Small intestine (tissue), 7 donors: ENCODE data around the gene WBP2. TPM values are rescaled to one million over a fixed set of nuclear protein-coding genes. Genes with fewer than 3 reads are reported as not detected.
A peak's percentile ranks its signal among the peaks of the same experiment; 100 is the strongest.

Experiments used
- DNase-seq, 2 donors: peaks; one replicate each; pipeline versions ENCODE4 v3.0.0 to v3.0.0-alpha.2; 2013
- FAIRE-seq: peaks from 2 replicates; lab custom pipeline; 2012; peaks lifted over from hg19 to GRCh38; lab: Jason Lieb, UNC
- H3K27ac ChIP-seq, 3 donors: one replicate each; pipeline ENCODE4 v1.5.1; 2013; ENCODE audit warnings: low read length in 2 of 3, mild to moderate bottlenecking in 2 of 3, control low read depth in 1 of 3, inconsistent platforms in 1 of 3, low read depth in 1 of 3, moderate library complexity in 1 of 3
- H3K27me3 ChIP-seq, 3 donors: one replicate each; pipeline ENCODE4 v1.6.1; 2013; ENCODE audit warnings: low read length in 3 of 3, inconsistent platforms in 1 of 3; ENCODE audit not compliant: control insufficient read depth in 3 of 3, insufficient read depth in 3 of 3
- H3K36me3 ChIP-seq, 3 donors: one replicate each; pipeline ENCODE4 v1.6.1; 2013; ENCODE audit warnings: low read length in 3 of 3, inconsistent platforms in 1 of 3, low read depth in 1 of 3, mild to moderate bottlenecking in 1 of 3, moderate library complexity in 1 of 3; ENCODE audit not compliant: control insufficient read depth in 3 of 3, insufficient read depth in 2 of 3
- H3K4me1 ChIP-seq, 3 donors: one replicate each; pipeline ENCODE4 v1.6.1; 2013; ENCODE audit warnings: low read length in 2 of 3, inconsistent platforms in 1 of 3, low read depth in 1 of 3, mild to moderate bottlenecking in 1 of 3, moderate library complexity in 1 of 3; ENCODE audit not compliant: control insufficient read depth in 3 of 3, insufficient read depth in 2 of 3
- H3K4me3 ChIP-seq, 3 donors: one replicate each; pipeline ENCODE4 v1.5.1; 2013; ENCODE audit warnings: low read length in 3 of 3, control low read depth in 1 of 3, inconsistent platforms in 1 of 3, low read depth in 1 of 3, mild to moderate bottlenecking in 1 of 3, moderate library complexity in 1 of 3
- H3K9me3 ChIP-seq, 2 donors: one replicate each; pipeline ENCODE4 v1.6.1; 2013; ENCODE audit warnings: low read depth in 1 of 2, low read length in 1 of 2; ENCODE audit not compliant: control insufficient read depth in 2 of 2, insufficient read depth in 1 of 2
- WGBS, 3 donors: extraction: QIAGEN DNeasy Blood & Tissue Kit; methylation state at CpG; one replicate each; pipeline ENCODE4 v1.1.7; 2013; 5-methylcytosine and 5-hydroxymethylcytosine counted together
- polyA plus RNA-seq, 4 donors: library from polyadenylated mRNA; stranded (reverse) in 3 of 4; unstranded in 1 of 4; fragments of 200-250 nt in 3 of 4; fragments of 120-200 nt in 1 of 4; gene quantifications; one replicate each; pipeline versions ENCODE4 v1.2.1 to v1.2.3, GENCODE V29; 2013
- donor health status: healthy with polysubstance abuse.
- donor health status: control.
- donor health status: control.
- donor health status: Bipolar disorder and iron deficiency.
- donor health status: healthy.

Gene WBP2
- polyA plus RNA-seq, 4 donors: 68.4 to 121 (median 99.8) TPM

DNA sequence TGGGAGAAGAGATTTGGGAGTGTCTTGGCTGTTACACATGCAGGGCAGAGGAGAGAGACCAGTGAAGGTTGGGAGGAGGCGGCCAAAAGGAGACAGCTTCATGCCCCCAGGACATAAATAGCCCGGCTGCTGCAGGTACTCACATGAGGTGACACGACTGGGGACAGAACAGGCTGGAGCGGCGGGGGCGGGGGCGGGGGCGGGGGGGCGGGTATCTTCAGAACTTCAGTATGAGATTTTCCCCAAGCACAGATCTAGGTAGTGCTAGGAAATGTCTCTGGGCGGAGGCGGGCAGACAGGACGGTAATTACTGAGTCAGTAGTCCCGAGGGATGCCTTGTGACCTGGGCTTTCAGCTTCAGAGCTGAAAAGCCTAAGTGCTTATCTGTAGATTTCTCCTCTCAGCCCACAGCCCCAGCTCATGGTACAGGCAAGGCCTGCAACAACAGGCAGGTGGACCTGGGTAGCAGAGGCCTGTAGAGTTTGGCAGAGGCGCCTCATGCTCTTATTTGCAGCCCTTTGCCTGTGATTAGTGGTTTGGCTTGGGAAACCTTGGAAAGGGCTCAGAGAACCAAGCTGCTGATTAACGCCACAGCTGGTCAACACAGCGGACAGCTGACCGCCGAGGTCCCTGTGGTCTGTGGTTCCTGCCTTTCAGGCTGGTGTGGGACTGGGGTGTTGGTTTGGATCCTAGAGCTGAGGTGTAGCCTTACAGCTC, 46.1 kb downstream of the WBP2 start:
- Histone ChIP-seq H3K4me1 (no peaks in the 10 kb centered on the region), H3K27ac (peak overlapping the region in 1 of 3 donors; percentile 21), H3K9me3 (no peaks in the 10 kb centered on the region), H3K36me3 (peaks cover 3 to 75% (median 9%) of the 10 kb centered on the region in 3 donors), H3K27me3 (no peaks in the 10 kb centered on the region), H3K4me3 (no peak overlapping the region)
- FAIRE-seq: no peak
- 80 to 88% (median 81%) methylated on average over 13 to 18 of the region's 18 CpGs for WGBS, 3 donors
- DNase-seq: no peak

DNA sequence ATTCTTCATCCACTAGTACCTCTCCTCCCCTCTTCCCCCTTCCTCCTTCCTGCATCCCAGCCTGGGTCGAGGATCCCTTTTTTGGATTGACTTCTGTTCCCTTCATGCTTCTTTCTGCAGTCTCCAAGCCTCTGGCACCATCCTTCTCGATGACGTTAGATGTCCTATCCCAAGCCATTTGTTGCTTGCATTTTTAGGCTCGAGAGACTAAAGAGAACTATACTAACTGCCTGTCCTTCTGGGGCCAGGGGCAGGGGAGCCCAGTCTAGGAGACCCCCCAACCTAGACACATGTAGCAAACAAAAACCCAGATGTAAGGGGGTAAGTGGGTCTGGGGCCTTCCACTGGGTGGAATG, 46.6 kb downstream of the WBP2 start:
- Histone ChIP-seq H3K27me3 (no peaks in the 10 kb centered on the region), H3K36me3 (peaks cover 3 to 70% (median 9%) of the 10 kb centered on the region in 3 donors), H3K4me1 (no peaks in the 10 kb centered on the region), H3K27ac (no peak overlapping the region), H3K9me3 (no peaks in the 10 kb centered on the region), H3K4me3 (no peak overlapping the region)
- FAIRE-seq (no peak), DNase-seq (no peak)
- 75 to 88% (median 79%) methylated on average over 4 of the region's 4 CpGs for WGBS, 3 donors

DNA sequence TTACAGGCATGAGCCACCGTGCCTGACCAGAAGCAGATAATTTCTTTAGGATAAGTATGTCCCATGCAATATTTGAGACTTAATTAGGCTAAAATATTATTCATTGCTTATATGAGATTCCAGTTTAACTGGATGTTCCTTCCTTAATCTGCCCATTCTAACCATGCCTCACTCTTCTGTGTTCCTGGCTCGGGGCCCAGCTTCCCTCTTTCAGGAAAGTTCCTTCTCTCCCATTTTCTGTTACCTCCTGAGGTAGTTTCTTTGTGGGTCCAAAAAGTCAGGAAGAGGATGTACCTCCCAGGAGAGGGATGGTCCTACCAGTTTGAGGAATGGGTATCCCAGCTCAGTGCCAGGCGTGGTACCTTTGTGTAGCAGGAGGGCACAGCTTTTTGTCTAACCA, 47.3 kb downstream of the WBP2 start:
- Histone ChIP-seq H3K4me1 (no peaks in the 10 kb centered on the region), H3K36me3 (peaks cover 3 to 63% (median 9%) of the 10 kb centered on the region in 3 donors), H3K27ac (no peak overlapping the region), H3K4me3 (no peak overlapping the region), H3K27me3 (no peaks in the 10 kb centered on the region), H3K9me3 (no peaks in the 10 kb centered on the region)
- FAIRE-seq (no peak), DNase-seq (no peak)
- WGBS, 3 donors: 89 to 97% (median 93%) methylated on average over 3 of the region's 3 CpGs

DNA sequence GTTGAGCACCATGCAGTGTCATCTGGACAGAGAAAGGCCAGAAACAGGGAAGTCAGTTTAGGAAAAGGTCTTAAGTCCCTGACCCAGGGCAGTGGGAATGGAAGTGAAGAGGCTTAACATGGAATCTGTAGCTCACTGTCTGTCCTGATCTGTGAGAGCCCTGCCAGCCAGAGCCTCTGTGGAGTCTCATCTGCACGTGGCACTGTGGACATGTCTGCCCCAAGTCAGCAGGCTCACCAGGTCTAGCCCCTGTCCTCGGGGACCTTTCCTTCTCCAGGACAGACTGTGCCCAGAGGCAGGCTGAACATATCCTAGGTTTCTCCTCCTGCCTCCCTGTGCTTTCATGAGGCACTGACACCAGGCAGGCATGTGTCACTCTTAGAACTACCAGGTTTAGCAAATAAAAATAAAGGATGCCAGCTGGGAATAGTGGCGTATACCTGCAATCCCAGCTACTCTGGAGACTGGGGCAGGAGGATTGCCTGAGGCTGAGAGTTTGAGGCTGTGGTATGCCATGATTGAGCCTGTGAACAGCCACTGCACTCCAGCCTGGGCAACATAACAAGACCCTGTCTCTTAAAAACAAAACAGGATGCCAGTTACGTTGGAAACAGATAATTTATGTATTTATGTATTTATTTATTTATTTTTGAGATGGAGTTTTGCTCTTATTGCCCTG, 48.2 kb downstream of the WBP2 start:
- Histone ChIP-seq H3K27me3 (no peaks in the 10 kb centered on the region), H3K27ac (no peak overlapping the region), H3K36me3 (peaks cover 3 to 60% (median 9%) of the 10 kb centered on the region in 3 donors), H3K9me3 (no peaks in the 10 kb centered on the region), H3K4me1 (no peaks in the 10 kb centered on the region), H3K4me3 (no peak overlapping the region)
- WGBS, 3 donors: 91 to 93% (median 91%) methylated on average over 4 of the region's 4 CpGs
- FAIRE-seq (no peak), DNase-seq (no peak)

DNA sequence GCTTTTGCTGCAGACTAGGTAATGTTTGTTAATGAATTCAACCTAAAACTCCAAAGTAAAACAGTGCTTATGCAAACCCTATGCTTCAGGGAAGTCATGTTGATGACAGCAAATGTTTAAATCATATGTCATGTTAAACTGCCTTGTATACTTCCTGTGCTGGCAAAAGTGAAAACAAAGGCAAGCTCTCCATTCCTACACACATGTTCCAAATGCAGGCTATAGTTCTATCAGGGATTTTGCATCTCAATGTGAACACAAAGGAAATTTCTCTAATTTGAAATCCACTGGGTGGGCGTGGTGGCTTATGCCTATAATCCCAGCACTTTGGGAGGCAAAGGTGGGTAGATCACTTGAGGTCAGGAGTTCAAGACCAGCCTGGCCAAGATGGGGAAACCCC, 51.3 kb downstream of the WBP2 start:
- no peak overlapping the region for H3K4me3 ChIP-seq
- DNase-seq (no peak), FAIRE-seq (no peak)
- H3K9me3 ChIP-seq: no peaks in the 10 kb centered on the region
- 89 to 94% (median 93%) methylated on average over 1 of the region's 1 CpG for WGBS, 3 donors
- no peaks in the 10 kb centered on the region for H3K27me3 ChIP-seq
- H3K36me3 ChIP-seq: peaks cover 2 to 52% (median 5%) of the 10 kb centered on the region in 3 donors
- no peak overlapping the region for H3K27ac ChIP-seq
- H3K4me1 ChIP-seq: no peaks in the 10 kb centered on the region

DNA sequence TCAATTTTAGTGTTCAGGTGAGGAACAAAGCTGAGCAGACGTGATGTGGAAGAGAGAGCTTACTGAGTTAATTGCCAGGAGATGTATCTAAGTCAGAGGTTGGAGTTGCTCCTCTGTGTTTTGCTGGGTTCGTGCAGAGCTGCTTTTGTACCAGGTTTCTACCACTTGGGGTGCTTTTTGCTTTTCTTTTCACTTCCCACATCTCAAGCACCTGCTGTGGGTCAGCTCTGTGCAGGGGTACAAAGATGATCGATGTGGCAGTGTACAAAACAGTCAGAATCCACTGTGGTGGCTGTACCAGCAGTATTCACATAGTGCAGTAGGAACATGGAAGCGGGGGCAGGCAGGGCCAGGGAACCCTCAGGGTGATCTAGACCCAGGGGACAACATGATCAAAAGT, 55.7 kb downstream of the WBP2 start:
- Histone ChIP-seq H3K36me3 (peaks cover 5 to 61% (median 5%) of the 10 kb centered on the region in 3 donors), H3K27me3 (no peaks in the 10 kb centered on the region), H3K4me1 (no peaks in the 10 kb centered on the region), H3K4me3 (no peak overlapping the region), H3K27ac (no peak overlapping the region), H3K9me3 (no peaks in the 10 kb centered on the region)
- DNase-seq (no peak), FAIRE-seq (no peak)
- WGBS, 3 donors: 80 to 87% (median 86%) methylated on average over 4 of the region's 4 CpGs

DNA sequence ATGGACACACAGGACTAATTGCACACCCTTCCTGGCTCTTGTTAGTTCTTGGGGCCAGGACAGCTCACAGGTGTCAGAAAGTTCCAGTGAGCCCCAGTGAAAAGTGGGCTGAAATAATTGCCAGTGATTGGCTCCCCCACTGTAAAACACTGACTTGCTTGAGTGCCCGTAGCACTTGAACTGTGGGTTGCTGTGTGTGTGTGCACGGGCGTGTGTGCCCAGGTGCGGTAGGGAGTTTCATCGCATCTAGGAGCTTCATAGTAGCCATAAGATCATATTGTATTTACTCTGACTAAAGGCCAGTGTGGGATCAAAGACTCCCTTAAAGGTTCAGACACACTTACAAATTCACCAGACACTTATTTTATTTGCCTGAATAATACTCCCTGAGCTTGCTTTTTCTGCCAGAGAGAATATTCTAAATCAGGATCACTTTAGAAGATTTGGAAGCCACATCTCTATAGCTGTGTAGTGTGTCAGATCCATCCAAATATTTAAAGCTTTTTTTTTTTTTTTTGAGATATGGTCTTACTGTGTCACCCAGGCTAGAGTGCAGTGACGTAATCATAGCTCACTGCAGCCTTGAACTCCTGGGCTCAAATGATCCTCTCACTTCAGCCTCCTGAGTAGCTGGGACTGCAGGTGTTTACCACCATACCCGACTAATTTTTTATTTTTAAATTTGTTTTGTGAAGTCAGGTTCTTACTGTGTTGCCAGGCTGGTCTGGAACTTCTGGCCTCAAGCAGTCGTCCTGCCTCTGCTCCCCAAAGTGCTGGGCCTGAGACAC, 59.1 kb downstream of the WBP2 start:
- WGBS, 3 donors: 83 to 91% (median 90%) methylated on average over 8 of the region's 8 CpGs
- DNase-seq (no peak), FAIRE-seq (no peak)
- Histone ChIP-seq H3K9me3 (no peaks in the 10 kb centered on the region), H3K36me3 (peaks cover 5 to 53% (median 6%) of the 10 kb centered on the region in 3 donors), H3K27me3 (no peaks in the 10 kb centered on the region), H3K4me1 (no peaks in the 10 kb centered on the region), H3K4me3 (no peak overlapping the region), H3K27ac (no peak overlapping the region)
